Measurements from ENCODE around the gene CTU2.

DNA sequence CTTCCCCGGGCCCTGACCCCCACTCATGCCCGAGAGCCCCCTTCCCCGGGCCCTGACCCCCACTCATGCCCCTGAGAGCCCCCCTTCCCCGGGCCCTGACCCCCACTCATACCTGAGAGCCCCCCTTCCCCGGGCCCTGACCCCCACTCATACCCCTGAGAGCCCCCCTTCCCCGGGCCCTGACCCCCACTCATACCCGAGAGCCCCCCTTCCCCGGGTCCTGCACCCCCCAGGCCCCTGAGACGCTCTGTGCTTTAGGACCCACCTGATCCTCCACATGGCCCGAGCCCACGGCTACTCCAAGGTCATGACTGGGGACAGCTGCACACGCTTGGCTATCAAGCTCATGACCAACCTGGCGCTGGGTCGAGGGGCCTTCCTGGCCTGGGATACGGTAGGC is 6.8 kb downstream of the CTU2 start:
- no peak for TF ChIP-seq MEF2D (tag; conservative IDR thresholded peaks at IDR 0.05; ENCODE audit: low read depth)
- no peak for TF ChIP-seq KLF1 (tag; IDR thresholded peaks at IDR 0.05)
- TF ChIP-seq, protein P1, sequence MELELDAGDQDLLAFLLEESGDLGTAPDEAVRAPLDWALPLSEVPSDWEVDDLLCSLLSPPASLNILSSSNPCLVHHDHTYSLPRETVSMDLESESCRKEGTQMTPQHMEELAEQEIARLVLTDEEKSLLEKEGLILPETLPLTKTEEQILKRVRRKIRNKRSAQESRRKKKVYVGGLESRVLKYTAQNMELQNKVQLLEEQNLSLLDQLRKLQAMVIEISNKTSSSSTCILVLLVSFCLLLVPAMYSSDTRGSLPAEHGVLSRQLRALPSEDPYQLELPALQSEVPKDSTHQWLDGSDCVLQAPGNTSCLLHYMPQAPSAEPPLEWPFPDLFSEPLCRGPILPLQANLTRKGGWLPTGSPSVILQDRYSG (tag; conservative IDR thresholded peaks at IDR 0.05; ENCODE audit: low read depth), result no peak
- no peak for TF ChIP-seq ARID2 (IDR thresholded peaks at IDR 0.05)
- TF ChIP-seq ZSCAN32 (CRISPR knock-in tag; IDR thresholded peaks at IDR 0.05), result no peak
- no peak for TF ChIP-seq KAT8 (IDR thresholded peaks at IDR 0.05; ENCODE audit: low read depth)
- TF ChIP-seq HNRNPLL (IDR thresholded peaks at IDR 0.05; ENCODE audit: low read depth, low read length, poor library complexity, severe bottlenecking), result no peak
- TF ChIP-seq JUND (IDR thresholded peaks at IDR 0.05; ENCODE audit: borderline replicate concordance, low read depth, low read length), result no peak
- TF ChIP-seq JUND (tag; IDR thresholded peaks at IDR 0.05; ENCODE audit: borderline replicate concordance, low read depth, low read length), result no peak
- TF ChIP-seq ETS2 (tag; IDR thresholded peaks at IDR 0.05; ENCODE audit: borderline replicate concordance, poor library complexity, severe bottlenecking), result no peak
- no peak for TF ChIP-seq ZNF3 (CRISPR knock-in tag; IDR thresholded peaks at IDR 0.05)
